HG03342 (cell line): ENCODE measurements around the gene EPOP.

Source experiments
- ATAC-seq: cut with Tn5 transposase; IDR thresholded peaks from one replicate; pipeline ENCODE4 v1.9.1; 2021; ENCODE audit warnings: mild to moderate bottlenecking, moderate library complexity; ENCODE audit not compliant: unreplicated experiment

Gene EPOP

DNA sequence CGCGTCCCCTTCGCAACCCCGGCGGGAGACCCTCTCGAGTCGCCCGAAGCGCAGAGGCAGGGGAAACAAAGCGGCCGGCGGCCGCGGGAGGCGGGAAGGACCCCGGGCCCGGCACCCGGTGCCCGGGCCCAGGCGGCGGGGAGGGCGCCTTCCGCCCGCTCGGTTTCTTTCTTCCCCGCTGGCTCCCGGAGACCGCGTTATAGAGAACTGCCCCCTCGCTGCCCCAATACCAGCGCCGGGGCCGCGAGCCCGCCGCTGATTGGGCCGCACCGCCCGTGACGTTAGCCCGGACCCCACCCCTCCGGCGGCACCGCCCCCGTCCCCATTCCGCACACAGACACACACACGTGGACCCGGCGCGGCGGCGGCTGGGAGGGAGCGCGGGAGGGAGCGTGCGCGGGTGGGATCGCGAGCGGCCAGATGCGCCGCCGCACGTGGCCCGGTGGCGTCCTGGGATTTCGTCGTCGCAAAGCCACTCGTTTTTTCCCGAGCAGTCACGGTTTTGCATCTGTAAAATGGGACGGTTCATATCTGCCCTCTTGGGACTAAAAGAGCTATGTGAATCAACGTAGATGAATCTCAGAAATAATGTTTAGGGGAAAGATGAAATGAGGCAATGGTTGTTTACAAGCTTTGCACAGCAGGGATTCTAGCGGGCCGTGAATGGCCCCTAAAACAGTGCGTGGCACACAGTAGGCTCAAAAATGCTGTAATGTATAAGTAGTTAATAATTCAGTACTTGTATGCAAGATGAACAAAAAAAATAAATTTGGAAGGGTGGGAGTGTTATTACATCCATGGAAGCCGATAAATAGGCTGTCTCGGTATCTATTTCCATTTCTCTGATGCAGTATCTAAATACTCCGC is at the start of gene EPOP:
Gene EPOP, minus strand, starts transcription at position 209 of the 867 bp plus-strand sequence. CDS start 462 bp downstream, outside the sequence.
- peak; percentile 37 for ATAC-seq

DNA sequence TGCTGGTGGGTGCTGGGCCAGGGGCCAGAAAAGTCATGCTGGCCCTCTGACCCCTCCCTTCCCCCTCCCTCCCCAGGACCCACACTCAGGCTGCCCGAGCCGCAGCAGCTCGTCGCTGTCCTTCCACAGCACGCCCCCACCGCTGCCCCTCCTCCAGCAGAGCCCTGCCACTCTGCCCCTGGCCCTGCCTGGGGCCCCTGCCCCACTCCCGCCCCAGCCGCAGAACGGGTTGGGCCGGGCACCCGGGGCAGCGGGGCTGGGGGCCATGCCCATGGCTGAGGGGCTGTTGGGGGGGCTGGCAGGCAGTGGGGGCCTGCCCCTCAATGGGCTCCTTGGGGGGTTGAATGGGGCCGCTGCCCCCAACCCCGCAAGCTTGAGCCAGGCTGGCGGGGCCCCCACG is 47.0 kb upstream of the EPOP start:
- no peak for ATAC-seq

DNA sequence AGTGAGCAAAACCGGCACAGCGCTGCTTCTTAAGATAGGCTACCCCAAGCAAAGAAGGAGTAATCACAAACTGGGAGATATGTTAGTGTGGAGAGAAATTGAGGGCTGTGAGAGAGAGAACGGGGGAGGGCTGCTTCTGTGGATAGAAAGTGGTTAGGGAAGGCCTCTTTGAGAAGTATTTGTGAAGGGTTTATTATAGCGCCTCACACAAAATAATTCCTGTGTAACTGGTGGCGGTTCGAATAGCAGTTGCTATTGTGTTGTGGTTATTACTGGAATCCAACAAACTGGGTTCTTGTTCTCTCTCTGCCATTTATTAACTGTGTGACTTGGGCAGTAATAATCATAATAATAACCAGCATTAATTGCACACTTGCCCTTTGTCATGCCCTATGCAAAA is 46.2 kb upstream of the EPOP start:
- no peak for ATAC-seq

DNA sequence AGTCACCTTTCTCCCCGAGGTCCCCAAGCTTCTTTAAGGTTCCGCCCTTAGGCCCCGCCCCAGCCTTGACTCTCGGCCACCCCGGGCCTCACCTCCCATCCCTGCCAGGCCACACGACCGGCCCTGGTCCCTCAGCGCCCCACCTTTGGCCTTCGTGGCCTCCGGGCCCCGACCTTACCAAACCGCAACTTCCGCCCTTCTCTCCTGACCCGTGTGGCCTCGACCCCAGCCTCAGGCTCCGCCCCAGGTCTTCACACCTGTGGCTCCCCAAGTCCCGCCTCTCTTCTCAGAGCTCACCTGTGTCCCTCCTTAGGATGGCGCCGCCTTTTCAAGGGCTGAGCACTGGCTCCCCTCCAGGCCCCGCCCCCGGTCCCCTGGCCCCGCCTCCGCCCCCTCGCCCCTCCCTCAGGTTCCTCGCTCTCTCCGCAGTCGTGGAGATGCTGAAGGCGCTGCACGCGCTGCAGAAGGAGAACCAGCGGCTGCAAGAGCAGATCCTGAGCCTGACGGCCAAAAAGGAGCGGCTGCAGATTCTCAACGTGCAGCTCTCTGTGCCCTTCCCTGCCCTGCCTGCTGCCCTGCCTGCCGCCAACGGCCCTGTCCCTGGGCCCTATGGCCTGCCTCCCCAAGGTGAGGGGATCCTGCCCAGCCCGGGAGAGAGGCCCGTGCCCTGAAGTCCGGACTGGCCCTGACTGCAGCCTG is 45.3 kb upstream of the EPOP start:
- no peak for ATAC-seq

DNA sequence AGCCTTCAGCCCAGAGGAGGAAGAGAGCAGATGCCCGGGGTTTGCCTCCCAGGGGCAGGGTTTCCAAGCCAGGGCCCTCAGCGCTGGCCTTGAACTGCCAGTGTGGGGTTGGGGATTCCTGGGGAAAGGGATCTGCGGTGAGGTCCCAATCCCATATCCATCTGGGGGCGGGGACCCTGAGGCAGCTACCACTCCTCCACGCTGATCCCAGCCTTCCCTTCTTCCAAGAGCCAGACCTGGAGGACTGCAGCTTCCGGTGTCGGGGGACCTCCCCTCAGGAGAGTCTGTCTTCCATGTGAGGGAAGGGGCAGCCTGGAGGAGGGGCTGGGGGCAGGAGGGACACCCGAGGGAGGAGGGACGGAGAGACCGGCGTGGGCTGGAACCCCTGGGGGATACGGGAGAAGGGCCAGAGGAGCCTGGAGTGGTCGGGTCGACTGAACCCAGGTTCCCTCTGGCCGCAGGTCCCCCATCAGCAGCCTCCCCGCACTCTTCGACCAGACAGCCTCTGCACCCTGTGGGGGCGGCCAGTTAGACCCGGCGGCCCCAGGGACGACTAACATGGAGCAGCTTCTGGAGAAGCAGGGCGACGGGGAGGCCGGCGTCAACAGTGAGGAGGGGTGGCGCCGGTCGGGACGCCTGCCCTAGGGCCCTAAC is 44.7 kb upstream of the EPOP start:
- no peak for ATAC-seq

DNA sequence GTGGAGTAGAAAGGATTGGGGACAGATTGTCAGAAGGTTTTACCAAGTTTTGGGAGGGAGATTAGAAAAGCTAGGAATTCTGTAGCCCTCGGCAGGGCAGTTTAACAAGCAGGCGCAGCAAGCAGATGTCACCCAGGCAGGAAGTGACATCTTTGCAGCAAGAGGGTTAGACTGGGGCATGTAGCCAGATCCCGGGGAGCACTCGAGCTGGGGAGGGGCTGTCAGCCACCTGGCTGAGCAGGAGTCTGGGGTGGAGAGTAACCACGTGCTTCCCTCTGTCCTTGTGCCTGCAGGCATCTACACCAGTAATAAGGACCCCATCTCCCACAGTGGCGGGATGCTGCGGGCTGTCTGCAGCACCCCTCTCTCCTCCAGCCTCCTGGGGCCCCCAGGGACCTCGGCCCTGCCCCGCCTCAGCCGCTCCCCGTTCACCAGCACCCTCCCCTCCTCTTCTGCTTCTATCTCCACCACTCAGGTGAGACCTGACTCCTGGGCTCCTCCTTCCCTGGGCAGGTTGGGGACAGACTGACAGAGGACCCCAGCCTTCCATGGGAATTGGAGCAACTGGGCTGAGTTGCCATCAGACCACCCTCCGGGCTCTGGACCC is 42.5 kb upstream of the EPOP start:
- ATAC-seq, result no peak

DNA sequence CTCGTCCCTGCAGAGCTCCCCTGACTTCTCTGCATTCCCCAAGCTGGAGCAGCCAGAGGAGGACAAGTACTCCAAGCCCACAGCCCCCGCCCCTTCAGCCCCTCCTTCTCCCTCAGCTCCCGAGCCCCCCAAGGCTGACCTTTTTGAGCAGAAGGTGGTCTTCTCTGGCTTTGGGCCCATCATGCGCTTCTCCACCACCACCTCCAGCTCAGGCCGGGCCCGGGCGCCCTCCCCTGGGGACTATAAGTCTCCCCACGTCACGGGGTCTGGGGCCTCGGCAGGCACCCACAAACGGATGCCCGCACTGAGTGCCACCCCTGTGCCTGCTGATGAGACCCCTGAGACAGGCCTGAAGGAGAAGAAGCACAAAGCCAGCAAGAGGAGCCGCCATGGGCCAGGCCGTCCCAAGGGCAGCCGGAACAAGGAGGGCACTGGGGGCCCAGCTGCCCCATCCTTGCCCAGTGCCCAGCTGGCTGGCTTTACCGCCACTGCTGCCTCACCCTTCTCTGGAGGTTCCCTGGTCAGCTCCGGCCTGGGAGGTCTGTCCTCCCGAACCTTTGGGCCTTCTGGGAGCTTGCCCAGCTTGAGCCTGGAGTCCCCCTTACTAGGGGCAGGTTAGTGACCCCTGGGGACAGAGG is 41.7 kb upstream of the EPOP start:
- ATAC-seq, result no peak

DNA sequence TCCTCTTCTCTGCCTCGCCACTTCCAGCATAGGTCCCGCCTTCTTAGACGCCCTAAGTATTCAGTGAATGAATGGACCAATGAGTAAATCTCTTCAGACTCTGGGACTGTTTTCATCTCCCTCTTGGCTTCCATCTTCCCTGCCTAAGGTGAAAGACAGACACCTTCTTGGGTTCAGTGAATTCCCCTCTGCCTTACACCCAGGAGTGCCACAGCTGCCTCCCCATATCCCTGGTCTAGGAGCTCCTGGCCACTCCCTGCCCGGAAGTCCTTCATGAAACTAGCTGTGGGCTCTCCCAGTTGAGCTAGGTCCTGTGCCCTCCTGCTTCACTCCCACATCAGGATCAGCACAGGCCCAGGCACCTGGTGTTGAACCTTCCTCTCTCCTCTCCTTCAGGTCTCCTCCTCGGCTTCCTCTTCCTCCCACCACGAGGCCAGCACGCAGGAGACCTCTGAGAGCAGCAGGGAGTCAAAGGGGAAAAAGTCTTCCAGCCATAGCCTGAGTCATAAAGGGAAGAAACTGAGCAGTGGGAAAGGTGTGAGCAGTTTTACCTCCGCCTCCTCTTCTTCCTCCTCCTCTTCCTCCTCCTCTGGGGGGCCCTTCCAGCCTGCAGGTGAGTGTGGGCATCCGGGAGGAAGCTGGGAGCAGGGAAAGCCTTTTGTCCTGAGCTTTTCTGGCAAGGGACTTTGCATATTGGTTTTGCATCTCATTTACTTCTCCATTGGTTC is 40.6 kb upstream of the EPOP start:
- no peak for ATAC-seq

DNA sequence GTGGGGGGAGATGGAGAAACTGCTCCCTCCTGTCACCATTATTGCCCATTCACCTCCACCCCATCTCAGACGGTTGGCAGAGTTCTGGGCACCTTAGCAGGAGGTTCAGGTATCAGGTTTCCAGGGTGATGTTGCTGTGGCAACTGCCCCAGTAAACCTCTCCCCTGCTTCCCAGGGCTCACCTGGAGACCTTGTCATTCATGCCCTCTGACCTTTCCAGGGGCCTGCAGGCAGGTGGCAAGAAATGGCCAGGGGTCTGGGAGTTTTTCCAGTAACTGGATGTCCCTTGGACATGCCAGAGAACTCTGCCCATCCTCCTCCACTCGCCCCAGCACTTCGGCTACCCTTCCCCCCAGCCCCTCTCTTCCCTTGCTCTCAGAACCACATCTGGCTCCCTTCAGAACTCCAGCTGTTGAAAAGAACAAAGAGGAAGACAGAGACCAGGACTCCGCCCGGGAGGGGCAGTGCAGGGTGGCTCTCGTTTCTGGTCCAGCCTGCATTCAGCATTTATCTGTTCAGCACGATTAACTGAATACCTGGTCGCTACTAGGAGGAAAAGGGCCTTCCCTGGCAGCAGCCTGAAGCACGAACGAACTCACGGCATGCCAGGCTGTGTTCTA is 38.8 kb upstream of the EPOP start:
- no peak for ATAC-seq

DNA sequence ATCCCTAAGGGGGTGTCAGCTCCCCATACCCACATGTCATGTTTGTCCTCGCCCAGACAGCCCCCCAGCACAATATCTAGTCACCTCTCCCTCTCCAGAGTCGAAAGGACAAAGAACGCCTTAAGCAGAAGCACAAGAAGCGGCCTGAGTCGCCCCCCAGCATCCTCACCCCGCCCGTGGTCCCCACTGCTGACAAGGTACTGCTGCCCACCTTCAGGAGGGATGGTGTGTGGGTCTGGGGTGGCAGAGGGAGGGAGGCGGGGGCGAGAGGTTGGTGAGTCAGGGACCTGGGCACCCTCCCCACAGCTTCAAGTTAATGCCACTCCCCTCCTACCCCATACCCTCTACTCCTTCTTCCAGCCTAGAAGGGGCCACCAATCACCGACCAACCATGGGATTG is 37.8 kb upstream of the EPOP start:
- no peak for ATAC-seq

DNA sequence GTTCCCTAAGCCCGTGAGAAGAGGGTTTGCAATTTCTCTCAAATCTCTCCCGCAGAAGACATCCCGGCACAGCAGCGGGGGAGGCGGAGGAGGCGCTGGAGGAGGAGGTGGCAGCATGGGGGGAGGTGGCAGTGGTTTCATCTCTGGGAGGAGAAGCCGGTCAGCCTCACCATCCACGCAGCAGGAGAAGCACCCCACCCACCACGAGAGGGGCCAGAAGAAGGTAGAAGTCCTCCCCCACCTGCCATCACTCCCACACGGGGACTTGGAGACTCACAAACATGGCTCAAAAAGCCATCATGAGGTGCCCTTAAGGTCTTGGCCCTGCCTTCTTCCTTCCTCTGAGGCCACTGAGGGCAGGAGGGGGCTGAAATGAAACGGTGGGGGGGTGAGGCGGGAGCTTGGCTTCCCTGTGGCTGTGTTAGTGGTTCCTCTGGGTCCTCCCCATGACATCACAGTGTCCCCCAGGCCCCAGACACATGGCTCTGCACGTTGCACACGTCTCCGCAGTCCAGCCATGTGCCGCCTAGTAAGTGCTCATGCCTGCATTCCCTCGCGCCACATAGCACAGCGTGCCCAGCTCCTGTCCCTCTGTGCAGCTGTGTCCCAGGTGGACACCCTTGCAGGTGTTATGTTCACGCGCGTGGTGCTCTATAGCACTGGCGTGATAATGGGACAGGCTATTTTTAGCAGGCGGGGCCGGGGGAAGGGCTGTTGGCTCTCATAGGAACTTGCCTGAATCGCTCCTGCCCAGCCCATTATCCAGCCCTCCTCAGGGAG is 37.2 kb upstream of the EPOP start:
- ATAC-seq, result no peak

DNA sequence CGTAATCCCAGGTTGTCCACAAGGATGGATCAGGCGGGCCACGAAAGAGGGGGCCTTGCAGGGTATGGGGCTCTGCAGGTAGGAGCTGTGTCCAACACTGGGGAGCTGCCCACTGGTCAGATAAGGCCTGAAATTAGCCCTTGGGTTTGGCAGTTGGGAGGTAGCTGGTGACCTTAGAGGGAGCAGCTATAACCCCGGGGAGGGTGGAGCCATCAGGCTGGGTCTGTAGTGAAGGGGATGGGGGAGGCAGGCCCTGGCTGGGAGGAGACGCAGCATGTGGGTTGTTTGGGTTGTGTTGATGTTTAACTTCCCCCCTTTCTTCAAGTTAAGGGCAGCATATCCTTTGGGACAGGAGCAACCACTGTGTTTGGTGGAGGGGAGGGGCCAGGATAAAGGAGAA is 36.2 kb upstream of the EPOP start:
- ATAC-seq, result no peak

DNA sequence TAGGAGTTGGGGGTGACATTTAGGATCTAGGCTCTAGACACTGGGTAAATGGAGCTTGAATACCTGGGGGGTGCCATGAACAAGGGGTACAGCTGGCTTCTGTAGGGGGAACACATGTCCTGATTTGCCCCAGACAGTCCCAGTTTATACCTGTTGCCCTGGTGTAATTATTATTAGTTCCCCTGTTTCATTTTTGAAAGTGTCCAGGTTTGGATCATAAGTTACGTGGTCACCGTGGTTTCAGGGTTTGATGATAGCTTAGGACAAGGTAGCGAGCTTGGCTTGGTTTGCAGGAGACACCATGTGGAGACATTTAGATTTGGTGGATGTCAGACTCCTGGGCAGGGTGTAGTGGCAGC is 35.8 kb upstream of the EPOP start:
- no peak for ATAC-seq

DNA sequence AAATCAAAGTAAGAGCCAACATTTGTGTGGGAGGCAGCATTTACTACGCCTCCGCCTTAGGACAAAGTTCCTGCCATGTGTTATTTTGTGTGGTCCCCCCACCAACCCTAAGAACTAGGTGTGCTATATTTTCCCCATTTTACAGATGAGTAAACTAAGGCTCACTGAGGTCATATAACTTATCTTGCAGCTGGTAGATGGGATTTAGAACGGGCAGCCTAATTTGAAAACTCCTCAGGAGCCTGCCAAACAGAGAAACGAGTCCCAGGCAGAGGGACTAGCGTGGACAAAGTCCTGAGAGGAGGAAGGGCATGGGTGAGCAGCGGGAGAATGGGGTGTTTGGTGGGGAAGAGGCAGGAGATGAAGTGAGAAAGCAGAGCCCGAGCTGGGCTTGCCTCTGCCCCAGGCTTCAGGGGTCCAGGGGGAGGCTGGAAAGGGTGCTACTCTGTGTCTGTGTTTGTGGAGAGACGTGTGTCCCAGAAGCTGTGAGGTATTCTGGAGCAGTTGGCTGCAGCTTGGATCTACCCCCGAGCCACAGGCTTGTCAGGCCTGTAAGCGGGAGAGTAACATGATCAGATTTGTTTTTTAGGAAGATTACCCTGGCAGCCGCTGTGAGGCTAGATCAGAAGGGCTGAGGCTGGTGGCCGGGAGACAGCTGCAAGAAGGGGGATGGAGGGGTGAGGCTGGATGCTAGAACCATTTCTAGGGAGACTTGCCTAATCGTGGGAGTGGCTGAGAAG is 35.3 kb upstream of the EPOP start:
- ATAC-seq, result no peak

DNA sequence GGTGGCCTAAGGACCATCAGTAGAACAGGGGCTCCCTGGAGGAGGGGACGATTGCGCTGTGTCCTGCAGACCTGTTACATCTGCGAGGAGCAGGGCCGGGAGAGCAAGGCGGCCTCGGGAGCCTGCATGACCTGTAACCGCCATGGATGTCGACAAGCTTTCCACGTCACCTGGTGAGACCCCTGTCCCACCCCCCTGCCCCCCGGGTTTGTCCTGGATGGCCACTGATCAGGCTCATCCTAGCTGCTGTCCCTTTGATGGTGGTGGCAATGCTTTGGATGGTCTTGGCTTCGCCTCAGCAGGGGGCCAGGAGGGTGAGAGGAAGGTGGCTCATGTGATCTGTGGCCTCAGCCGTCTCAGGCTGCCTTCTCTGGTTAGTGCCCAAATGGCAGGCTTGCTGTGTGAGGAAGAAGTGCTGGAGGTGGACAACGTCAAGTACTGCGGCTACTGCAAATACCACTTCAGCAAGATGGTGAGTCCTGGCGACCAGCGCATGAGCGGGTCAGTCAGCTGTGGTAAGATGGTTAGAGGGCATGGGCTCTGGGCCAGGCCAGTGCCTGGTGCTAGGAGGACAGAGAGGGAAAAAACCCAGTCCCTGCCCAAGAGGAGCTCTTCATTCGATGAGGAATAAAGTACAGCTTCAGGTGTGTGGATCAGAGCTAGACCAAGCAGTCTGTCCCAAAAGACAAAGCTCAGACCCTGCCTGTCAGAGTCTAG is 34.5 kb upstream of the EPOP start:
- ATAC-seq, result no peak

DNA sequence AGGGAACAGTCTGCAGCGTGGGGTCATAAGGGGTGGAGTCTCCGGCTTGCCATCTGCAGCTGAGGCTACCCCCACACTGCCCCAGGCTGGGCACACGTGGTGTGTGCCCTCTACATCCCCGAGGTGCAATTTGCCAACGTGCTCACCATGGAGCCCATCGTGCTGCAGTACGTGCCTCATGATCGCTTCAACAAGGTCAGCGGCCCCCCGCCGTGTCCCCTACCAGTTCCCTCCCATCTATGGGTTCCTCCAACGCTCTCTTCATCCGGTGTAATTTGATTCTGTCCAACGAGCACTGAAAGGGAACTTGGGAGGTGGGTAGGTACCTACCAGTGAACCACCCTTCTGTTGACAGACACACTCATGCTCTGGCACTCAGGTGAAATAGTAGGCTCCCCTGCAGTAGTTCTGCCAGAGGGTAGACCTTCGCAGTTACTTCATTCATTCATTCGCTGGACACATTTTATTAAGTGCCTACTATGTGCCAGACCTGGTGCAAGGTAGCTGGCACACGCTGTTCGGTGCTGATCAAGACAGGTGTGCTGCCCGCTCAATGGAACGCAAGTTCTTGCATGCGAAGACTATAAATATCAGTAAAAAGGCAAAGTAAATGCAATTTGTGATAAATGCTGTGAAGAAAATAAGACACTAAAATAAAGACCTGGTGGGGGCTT is 33.1 kb upstream of the EPOP start:
- ATAC-seq, result no peak

DNA sequence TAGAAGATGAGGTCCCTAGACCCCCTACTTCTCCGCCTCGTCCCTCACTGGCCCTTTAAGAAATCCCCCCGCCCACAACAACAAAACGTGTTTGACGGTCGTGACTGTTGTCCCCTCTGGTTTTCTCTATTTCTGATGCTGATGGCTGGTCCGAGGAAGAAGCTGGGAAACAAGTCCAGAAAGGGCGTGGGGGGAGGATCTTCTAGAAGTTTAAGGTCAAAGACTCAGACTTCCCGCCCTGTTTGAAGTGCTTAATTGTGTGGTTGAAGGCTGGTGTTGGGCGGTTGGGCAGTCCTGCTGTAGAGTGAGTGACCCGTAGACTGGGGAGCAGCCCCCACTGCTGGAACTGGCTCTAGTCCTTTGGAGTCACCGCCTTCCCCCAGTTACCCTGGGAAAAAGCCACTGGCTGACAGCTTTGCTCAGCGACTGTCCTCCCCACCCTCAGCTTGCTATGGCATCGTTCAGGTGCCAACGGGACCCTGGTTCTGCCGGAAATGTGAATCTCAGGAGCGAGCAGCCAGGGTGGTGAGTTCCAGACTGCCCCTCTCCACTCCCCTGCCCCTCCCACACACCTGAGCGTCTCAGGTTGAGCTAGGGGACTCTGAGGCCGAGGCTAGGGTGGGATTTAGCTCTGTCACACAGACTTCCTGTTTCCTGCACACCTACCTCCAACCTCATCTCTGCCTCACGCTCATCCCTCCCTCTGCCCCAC is 31.9 kb upstream of the EPOP start:
- ATAC-seq, result no peak
